Uterus (tissue), 4 donors: ENCODE results near the gene NCAPD3. TPM values are rescaled to one million over a fixed set of nuclear protein-coding genes. Genes with fewer than 3 reads are reported as not detected.

Source experiments
- DNase-seq, 2 donors: peaks; one replicate each; pipeline ENCODE4 v3.0.0-alpha.2; 2019 to 2020
- H3K27ac ChIP-seq, 2 donors: fragments of 200-600 bp; sonication (generic); 1 replicate in 1 of 2; 2 replicates in 1 of 2; pipeline ENCODE4 v1.5.1; 2016 to 2018
- H3K27me3 ChIP-seq, 2 donors: fragments of 200-600 bp; sonication (generic); one replicate each; pipeline ENCODE4 v1.5.1; 2018 to 2019; ENCODE audit warnings: control low read depth in 1 of 2
- H3K36me3 ChIP-seq, 2 donors: fragments of 200-600 bp; sonication (generic); one replicate each; pipeline ENCODE4 v1.5.1; 2019; ENCODE audit warnings: control low read depth in 1 of 2
- H3K4me1 ChIP-seq, 2 donors: fragments of 200-600 bp; sonication (generic); one replicate each; pipeline ENCODE4 v1.5.1; 2018 to 2019; ENCODE audit warnings: control low read depth in 1 of 2
- H3K4me3 ChIP-seq, 2 donors: fragments of 200-600 bp; sonication (generic); 1 replicate in 1 of 2; 2 replicates in 1 of 2; pipeline ENCODE4 v1.5.1; 2018 to 2019; ENCODE audit warnings: mild to moderate bottlenecking in 1 of 2
- H3K9me3 ChIP-seq, 2 donors: fragments of 200-600 bp; sonication (generic); one replicate each; pipeline ENCODE4 v1.5.1; 2019; ENCODE audit warnings: control low read depth in 1 of 2
- CTCF ChIP-seq, 4 experiments: fragments of 200-600 bp in 2 of 4; fragments of 450-650 bp in 2 of 4; sonication (generic) in 2 of 4; IDR thresholded peaks; one replicate each; pipeline ENCODE4 v1.5.1; 2016 to 2019; ENCODE audit warnings: antibody characterized with exemption in 4 of 4, mild to moderate bottlenecking in 2 of 4, moderate library complexity in 1 of 4
- POLR2A ChIP-seq, 2 donors: fragments of 450-650 bp; IDR thresholded peaks; one replicate each; pipeline ENCODE4 v1.6.1; 2016; ENCODE audit warnings: antibody characterized with exemption in 2 of 2, mild to moderate bottlenecking in 1 of 2, moderate library complexity in 1 of 2
- intact Hi-C: fragments of 100-400 bp; cut with DNase I; formaldehyde crosslinking; loops from one replicate; pipeline ENCODE4 v1.15.1; 2023; ENCODE audit warnings: low total_unique reads
- total RNA-seq, 4 donors: library from RNA; depleted of rRNA in 3 of 4; stranded (reverse); fragments of >200 nt in 3 of 4; gene quantifications; one replicate each; pipeline versions ENCODE4 v1.1.0 to v1.2.4, GENCODE V29; 2014 to 2023
- donor health status: DM: yes; HTN: yes; CAD: no.

The NCAPD3 gene
- total RNA-seq, result 10 to 100 TPM in 2 of 4 donors, 1 to 10 TPM in 2; 6.4 to 27.1 (median 9.9) TPM

DNA sequence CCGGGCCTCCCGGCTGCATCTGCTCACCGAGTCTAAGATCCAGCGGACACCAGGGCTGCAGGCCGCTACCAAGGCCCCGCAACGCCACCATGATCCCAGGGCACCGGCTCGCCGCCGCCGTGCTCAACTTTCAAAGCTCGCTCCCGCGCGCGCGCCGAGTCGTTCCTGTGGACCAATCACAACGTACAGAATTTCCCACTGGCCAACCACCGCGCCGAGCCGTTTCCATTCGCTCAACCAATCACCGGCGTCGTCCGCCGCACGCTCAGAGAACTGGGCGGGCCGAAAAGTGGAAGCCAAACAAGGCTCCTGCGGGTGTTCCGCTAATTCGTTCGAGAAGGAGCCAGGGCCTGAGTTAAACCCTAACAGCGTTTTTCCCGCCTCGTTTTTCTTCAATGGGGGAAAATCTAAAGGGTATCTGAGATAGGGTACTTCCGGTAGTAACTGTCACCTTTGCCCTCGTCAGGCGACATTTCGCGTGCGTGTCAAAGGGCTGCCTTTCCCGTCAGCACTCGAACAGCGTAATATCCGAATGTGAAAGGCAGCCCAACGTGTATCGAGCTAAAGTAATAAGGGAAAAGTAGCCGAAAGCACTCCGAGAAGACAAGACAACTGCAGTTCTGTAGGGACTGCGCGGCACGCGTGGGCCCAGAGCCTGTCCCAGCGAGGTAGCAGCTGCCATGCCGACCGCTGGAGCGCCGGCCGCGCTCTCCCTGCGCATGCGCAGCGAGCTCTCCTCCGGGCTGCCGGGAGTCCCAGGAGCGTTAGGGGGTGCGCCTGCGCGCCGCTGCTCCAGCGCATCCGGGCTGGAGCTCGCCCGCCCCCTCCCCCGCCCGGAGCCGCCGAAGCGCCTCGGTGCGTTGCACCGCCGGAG is at the start of gene NCAPD3, which contains the start of gene VPS26B:
NCAPD3 (minus strand) TSS at position 132 of the 874 bp plus-strand sequence; CDS start at position 91, 41 bp downstream.
VPS26B (plus strand) TSS at position 836 of the 874 bp plus-strand sequence. CDS start 452 bp downstream, outside the sequence.
- Histone ChIP-seq H3K9me3 (no peaks in the 10 kb centered on the region), H3K27me3 (no peaks in the 10 kb centered on the region), H3K4me1 (peaks cover 0 to 9% of the 10 kb centered on the region in 2 donors), H3K27ac (peak within 1 kb of the TSS; percentile 96), H3K36me3 (no peaks in the 10 kb centered on the region), H3K4me3 (peak within 1 kb of the TSS; percentile 81 to 98)
- peak in 1 of 4 experiments; percentile 39 for TF ChIP-seq CTCF (IDR thresholded peaks at IDR 0.05)
- TF ChIP-seq POLR2A (IDR thresholded peaks at IDR 0.05), result peak; percentile 96 to 99
- peak; percentile 95 to 96 for DNase-seq
- intact Hi-C loops, result no loop called here

GRCh38 chr11:134273317-134273712 is 49.5 kb upstream of the NCAPD3 start:
- no peak for TF ChIP-seq POLR2A (IDR thresholded peaks at IDR 0.05)
- no peaks in the 10 kb centered on the region for H3K36me3 ChIP-seq
- peaks cover 16 to 24% of the 10 kb centered on the region in 2 donors for H3K27me3 ChIP-seq
- intact Hi-C loops, result no loop called here
- no peak overlapping the region for H3K27ac ChIP-seq
- no peak overlapping the region for H3K4me3 ChIP-seq
- DNase-seq, result no peak
- peaks cover 0 to 1% of the 10 kb centered on the region in 2 donors for H3K9me3 ChIP-seq
- peaks cover 0 to 16% of the 10 kb centered on the region in 2 donors for H3K4me1 ChIP-seq

DNA sequence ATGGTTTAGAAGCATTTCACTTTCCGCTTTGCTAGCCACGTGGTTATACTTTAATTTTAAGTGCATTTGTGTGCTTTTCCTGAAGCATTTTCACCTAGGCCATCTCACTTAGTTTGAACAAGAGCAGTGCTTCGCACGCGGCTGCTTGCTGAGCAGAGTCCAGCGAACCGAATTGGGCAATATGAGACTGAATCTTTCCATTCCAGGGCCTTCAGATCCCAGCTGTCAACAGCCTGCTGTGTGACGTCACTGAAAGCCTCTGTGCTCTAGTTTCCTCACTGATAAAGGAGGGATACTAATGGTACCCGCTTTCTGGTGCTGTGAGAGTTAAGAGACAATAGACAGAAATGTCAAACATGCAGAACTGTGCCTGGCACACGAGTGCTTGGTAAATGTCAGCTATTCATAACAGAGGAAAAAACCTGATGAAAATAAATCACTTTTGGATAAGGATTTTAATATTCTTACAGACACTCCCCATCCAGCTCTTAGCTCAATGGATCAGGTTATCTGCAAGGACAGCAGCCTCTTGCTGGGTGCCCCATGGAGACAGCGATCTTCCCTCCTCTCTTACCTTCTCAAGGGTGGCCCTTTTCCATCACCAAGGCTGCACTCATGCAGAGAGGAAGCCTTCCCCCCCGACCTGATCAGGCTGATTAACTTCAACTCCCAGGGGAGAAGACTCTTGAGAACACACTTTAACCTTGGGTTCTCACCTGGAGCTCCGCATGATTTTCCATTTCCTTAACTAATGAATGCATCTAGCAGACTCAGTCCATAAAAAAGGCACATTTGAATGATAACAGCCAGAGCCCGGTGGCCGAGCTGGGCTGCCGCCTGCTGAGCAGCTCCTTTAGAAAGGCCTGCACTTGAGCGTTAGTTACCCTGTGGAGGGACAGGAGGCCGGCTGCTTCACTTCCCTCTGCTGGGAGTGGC is 48.9 kb upstream of the NCAPD3 start:
- DNase-seq, result no peak
- H3K4me1 ChIP-seq, result peaks cover 0 to 16% of the 10 kb centered on the region in 2 donors
- no peak overlapping the region for H3K4me3 ChIP-seq
- peaks cover 16 to 24% of the 10 kb centered on the region in 2 donors for H3K27me3 ChIP-seq
- H3K27ac ChIP-seq, result no peak overlapping the region
- intact Hi-C loops, result no loop called here
- H3K36me3 ChIP-seq, result no peaks in the 10 kb centered on the region
- no peaks in the 10 kb centered on the region for H3K9me3 ChIP-seq
- TF ChIP-seq CTCF (IDR thresholded peaks at IDR 0.05), result no peak
- TF ChIP-seq POLR2A (IDR thresholded peaks at IDR 0.05), result no peak

- Histone ChIP-seq H3K4me1 (peaks cover 0 to 15% of the 10 kb centered on the region in 2 donors), H3K36me3 (no peaks in the 10 kb centered on the region), H3K9me3 (no peaks in the 10 kb centered on the region), H3K27ac (no peak overlapping the region), H3K27me3 (peaks cover 13 to 17% of the 10 kb centered on the region in 2 donors), H3K4me3 (no peak overlapping the region)
- no peak for DNase-seq
- TF ChIP-seq CTCF (IDR thresholded peaks at IDR 0.05) (no peak), POLR2A (IDR thresholded peaks at IDR 0.05) (no peak)
- intact Hi-C loops, result no loop called here
These were observed 48.2 kb upstream of the NCAPD3 start for GRCh38 chr11:134271978-134272377.

DNA sequence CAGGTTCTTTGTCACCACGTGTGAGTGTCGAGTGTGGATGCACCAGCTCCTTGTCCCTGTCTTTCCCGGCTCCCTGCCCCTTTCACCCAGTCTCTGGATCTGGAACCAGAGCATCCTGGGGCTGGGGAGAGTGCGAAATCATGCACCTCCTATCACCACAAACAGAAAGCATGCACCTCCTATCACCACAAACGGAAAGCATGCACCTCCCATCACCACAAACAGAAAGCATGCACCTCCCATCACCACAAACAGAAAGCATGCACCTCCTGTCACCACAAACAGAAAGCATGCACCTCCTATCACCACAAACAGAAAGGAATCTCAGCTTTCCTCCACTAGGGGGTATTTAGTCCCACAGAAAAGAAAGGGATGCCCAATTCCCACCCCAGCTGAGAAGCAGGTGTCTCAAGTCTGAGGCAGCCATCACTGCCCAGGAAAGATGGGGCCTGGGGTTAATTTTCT is 46.5 kb upstream of the NCAPD3 start:
- peaks cover 0 to 8% of the 10 kb centered on the region in 2 donors for H3K27me3 ChIP-seq
- TF ChIP-seq POLR2A (IDR thresholded peaks at IDR 0.05) (no peak), CTCF (IDR thresholded peaks at IDR 0.05) (no peak)
- H3K36me3 ChIP-seq, result no peaks in the 10 kb centered on the region
- no peaks in the 10 kb centered on the region for H3K4me1 ChIP-seq
- H3K4me3 ChIP-seq, result no peak overlapping the region
- intact Hi-C loops, result no loop called here
- H3K27ac ChIP-seq, result no peak overlapping the region
- H3K9me3 ChIP-seq, result no peaks in the 10 kb centered on the region
- no peak for DNase-seq
